ENCODE measurements around the gene TBC1D17.

The TBC1D17 gene

DNA sequence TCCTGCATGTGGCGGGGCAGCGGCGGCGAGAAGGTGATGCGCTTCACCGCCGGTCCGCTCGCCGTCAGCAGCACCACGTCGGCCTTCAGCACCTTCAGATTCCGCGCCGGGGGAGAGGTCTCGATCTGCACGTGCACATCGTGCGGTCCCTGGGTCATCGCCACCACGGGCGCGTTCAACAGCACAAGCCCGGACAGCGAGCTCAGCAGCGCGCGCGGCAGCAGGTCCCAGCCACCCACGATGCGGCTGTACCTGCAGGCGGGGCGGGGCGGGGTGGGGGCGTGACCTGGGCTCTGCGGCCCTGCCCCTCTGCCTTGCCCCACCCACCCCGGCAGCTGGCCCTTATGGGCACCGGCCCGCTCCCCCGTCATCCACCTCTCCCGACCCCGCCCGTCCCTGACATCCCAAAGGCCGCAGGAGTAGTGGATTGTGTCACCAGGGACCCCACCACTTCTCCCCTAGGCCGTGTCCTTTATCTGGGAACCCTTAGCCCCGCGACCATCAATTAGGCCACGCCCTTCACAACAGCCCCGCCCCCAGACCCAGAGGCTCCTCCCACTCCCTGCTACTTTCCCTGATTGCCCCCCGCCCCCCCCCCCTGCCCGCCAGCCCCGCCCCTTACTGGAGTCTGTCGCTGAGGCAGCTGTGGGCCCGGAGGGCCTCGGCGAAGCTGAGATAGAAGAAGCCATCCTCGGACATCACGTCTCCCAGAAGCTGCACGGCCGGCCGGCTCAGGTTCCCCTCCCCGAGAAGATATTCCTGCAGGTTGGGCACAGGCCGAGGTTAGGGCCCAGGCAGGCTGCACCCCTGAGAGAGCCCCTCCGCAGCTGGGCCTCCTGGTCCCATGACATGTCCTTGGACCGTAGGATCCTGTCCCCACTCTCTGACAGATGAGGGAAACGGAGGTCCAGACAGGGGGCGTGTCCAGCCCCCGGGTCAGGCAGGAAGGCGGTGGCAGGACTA, 13.1 kb downstream of the TBC1D17 start:
- DNase-seq (ENCODE audit: extremely low read depth in 1 of 2, low read depth in 1 of 2) = peak; percentile 21 to 55

DNA sequence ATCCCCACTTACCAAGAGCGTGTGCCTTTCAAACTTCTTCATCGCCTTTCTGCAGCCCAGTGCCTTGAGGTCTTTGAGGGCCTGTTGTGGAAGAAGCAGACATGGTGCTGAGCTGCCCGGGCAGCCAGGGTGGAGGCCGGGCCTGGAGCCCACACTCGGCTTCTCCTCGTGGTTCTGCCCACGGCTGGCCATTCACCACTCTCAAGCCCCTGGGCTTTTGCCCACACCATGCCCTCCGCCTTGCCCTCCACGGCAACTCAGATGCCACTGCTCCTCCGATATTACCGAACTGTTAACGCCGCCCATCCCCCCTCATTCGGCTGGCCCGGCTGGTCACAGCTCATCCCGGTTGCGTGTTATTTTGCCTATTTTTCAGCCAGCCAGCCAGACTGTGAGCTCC, 13.9 kb downstream of the TBC1D17 start:
- DNase-seq (ENCODE audit: extremely low read depth in 1 of 2, low read depth in 1 of 2) = no peak

DNA sequence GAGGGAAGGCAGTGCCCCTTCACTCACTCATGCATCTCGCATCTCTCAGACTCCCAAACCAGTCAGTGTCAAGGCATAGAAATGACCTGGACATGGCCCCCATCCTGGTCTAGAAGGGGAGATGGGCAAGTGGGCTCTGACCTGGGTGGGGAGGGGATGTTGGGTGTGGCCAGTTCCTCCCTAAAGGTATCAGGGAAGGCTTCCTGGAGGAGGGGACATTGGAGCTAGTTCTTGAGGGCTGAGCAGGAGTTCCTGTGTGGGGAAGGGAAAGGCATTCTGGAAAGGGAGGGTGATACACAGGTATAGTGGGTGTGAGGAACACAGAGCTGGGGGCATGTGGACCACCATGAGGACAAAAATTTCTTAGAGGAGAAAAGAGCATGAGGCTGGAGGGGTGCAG, 15.2 kb downstream of the TBC1D17 start:
- no peak for DNase-seq (ENCODE audit: extremely low read depth in 1 of 2, low read depth in 1 of 2)

DNA sequence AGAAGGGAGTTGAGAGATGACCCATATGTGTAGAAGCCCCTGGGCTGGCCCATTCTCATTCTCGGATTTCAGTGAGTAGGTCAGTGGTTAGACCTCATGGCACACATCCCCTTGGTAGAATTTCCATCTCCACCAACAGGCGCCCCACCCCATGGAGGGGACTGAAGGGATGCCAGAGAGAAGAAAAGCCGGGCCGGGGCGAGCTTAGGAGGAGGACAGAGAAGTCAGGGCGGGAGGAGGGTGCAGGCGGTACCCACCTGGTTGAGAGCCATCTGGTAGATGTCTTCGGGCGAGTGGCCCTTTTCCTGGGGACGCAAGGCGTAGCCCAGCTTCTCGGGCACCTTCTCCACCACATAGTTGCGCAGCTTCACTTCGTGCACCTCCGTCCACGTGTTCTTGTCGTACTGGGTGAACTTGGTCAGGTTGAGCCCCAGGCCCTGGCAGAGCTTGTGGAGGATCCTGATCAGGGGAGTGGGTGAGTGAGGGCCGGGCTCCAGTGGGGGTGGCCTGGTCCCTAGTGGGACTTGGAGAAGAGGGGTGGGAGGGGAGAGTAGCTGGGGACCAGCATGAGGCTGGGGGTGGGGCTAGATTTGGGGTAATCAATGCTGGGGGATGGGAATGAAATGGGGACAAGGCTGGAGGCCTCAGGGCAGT, 16.6 kb downstream of the TBC1D17 start:
- no peak for DNase-seq (ENCODE audit: extremely low read depth in 1 of 2, low read depth in 1 of 2)

- DNase-seq (ENCODE audit: extremely low read depth in 1 of 2, low read depth in 1 of 2) = no peak
These were observed 17.5 kb downstream of the TBC1D17 start for GRCh38 chr19:49894879-49895565.

- no peak for DNase-seq (ENCODE audit: extremely low read depth in 1 of 2, low read depth in 1 of 2)
These were observed 18.2 kb downstream of the TBC1D17 start for GRCh38 chr19:49895566-49896297.

GRCh38 chr19:49896863-49897621, 19.5 kb downstream of the TBC1D17 start, which contains the start of gene IL4I1:
IL4I1 (minus strand) TSS chr19:49896887; CDS start chr19:49896160, 727 bp downstream.
- peak; percentile 19 to 41 for DNase-seq (ENCODE audit: extremely low read depth in 1 of 2, low read depth in 1 of 2)

GRCh38 chr19:49904136-49904535, 26.6 kb downstream of the TBC1D17 start:
- no peak for DNase-seq (ENCODE audit: extremely low read depth in 1 of 2, low read depth in 1 of 2)

- DNase-seq (ENCODE audit: extremely low read depth in 1 of 2, low read depth in 1 of 2) = no peak
These were observed 29.5 kb downstream of the TBC1D17 start for GRCh38 chr19:49906879-49907564.

DNA sequence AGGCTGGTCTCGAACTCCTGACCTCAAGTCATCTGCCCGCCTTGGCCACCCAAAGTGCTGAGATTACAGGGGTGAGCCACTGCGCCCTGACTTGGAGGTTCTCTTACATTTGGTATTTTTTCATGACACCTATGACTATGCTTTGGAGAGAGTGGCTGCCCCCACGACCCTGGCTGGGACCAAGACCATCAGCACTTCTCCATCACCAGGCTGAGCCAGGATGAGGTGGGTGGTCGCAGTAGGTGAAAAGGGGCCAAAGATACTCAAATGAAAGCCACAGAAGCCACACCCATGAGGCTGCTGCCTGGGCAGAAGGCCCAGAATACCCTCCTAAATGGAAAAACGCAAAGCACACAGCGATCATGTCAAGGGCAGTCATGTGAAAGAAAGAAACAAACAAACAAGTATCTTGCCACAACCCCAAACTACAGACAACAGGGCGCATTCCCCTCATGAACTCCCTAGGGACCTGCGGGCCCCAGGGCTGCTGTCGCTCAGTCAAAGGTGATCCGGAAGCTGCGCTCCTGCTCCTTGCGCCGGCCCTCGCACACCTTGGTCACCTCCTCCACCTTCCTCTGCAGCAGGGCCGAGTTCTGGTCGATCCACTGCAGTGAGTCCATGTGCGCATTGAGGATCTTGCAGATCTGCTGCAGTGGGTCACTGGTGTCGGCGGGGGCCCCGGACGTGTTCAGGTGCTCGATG, 30.4 kb downstream of the TBC1D17 start:
- DNase-seq (ENCODE audit: extremely low read depth in 1 of 2, low read depth in 1 of 2) = no peak

DNA sequence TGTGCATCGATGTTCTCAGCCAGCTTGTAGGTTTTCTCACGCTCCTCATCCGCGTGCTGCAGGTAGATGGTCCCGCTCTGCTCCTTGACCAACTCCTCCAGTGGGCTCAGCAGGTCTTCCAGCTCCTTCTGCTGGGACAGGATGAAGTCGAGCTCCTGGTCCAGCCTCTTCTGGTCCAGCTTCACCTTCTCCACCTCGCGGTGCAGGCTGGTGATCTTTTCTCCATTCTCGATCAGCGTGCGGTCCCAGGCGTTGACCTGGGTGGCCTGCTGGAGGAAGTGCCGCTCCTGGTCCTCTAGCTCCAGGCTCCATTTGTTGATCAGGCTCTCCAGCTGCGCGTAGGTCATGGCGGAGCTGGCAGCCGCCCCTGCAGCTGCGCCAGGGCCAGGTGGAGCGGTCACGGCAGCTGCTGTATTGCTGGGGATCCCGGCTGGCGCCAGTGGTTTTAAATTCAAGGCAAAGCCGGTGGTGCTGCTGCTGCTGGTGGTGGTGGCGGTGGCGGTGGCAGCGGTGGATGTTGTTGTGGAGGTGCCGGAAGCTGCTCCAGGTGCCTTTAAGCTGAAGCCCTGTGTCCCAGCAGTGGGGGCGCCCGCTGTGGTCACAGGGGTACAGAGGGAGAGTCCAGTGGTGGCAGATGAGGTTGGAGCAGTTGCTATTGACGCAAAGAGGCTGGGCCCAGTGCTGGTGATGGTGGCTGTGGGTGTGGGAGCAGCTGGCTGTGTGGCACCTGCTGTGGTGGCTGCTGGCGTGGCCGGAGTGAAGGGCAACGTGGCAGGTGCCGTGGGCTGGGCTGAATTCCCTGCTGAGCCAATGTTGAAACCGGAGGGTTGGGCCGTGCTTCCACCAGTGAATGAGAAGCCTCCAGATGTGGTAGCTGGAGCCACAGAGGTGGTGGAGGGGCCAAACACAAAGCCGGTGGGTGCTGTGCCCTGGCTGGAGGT, 31.2 kb downstream of the TBC1D17 start:
- no peak for DNase-seq (ENCODE audit: extremely low read depth in 1 of 2, low read depth in 1 of 2)

- no peak for DNase-seq (ENCODE audit: extremely low read depth in 1 of 2, low read depth in 1 of 2)
These were observed 32.7 kb downstream of the TBC1D17 start for GRCh38 chr19:49910179-49910578.

DNA sequence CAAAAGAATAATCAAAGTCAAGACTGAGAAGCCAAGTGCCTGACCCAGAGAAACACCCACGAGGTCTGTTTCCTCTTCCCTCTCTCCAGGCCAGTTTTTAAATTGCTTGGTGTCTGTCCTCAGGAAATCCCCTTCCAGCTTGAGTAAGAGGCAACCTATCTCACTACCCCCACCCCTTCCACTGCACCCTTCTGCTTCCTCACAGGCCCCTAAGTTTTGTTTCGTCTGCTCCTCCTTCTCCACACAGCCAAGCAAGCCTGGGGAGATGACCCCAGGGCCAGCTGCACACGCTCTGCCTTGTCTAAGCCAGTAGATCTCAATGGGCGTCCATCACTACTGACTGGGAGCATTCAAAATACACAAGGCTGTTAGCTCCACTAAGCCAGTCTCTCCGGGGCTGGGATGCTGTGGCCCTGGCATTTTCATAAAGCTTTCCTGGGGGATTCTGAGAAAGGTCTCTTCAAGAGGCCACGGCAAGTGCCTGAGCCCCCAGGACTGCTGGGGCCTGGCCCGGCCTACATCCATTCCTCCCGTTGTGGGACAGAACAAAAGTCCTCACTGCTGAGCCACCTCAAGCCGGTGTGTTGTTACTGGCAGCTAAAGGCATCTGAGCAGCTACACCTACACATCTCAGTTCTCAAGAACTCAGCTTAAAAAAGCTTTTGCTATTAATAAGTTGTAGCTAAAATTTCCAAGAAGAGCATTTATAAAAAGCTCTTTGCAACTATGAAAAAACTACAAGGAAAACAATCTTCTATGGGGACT, 34.1 kb downstream of the TBC1D17 start:
- DNase-seq (ENCODE audit: extremely low read depth in 1 of 2, low read depth in 1 of 2) = no peak

- no peak for DNase-seq (ENCODE audit: extremely low read depth in 1 of 2, low read depth in 1 of 2)
These were observed 35.6 kb downstream of the TBC1D17 start for GRCh38 chr19:49912965-49913685.

DNA sequence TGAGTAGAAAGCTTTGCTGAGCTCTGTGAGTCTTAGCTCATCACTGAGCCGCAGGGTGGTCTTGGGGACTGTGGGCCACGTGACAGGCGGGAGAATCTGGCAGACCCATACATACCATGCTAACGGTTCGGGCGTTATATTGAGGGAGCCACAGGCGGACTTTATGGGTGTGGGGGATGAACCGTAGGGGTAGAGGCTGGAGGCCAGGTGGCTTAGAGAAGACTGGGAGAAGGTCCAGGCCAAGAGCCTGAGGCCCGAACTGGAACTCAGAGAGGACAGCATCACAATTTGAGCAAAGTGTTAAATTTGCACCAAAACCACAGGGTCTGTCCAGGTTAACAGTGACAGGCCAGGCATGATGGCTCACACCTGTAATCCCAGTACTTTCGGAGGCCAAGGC, 36.2 kb downstream of the TBC1D17 start:
- DNase-seq (ENCODE audit: extremely low read depth in 1 of 2, low read depth in 1 of 2) = no peak

DNA sequence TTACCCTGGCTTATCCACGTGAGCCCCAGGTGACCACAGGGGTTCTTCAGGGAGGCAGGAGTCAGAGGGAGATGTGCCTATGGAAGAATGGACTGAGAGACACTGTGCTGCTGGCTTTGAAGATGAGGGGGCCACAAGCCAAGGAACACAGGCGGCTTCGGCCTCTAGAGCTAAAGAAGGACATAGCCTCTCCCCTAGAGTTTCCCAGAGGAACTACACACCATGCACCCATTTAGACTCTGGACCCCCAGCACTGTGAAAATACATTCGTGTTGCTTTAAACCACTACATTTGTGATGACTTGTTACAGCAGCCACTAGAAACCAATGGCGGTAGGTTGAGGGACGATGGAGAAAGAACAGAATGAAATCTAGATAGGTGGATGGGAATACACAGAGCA, 37.8 kb downstream of the TBC1D17 start:
- DNase-seq (ENCODE audit: extremely low read depth in 1 of 2, low read depth in 1 of 2) = no peak
